ENCODE results near the gene POU2AF1.
A peak's percentile ranks its signal among the peaks of the same experiment; 100 is the strongest.

POU2AF1 gene

GRCh38 chr11:111329306-111330204 is 49.5 kb downstream of the POU2AF1 start:
- no peak for TF ChIP-seq EGR1 (IDR thresholded peaks at IDR 0.05)
- no peak for TF ChIP-seq REST (IDR thresholded peaks at IDR 0.05; ENCODE audit: low read depth)
- TF ChIP-seq YY1 (IDR thresholded peaks at IDR 0.05; ENCODE audit: low read depth): no peak
- TF ChIP-seq EP300 (IDR thresholded peaks at IDR 0.05; ENCODE audit: borderline replicate concordance): no peak
- no peak for TF ChIP-seq TEAD4 (IDR thresholded peaks at IDR 0.05)

- TF ChIP-seq RAD21 (IDR thresholded peaks at IDR 0.05; ENCODE audit: low read depth) (no peak), NFIC (IDR thresholded peaks at IDR 0.05) (peak; percentile 74), FOXM1 (IDR thresholded peaks at IDR 0.05; ENCODE audit: borderline replicate concordance, low read depth) (0 out of 2 replicates have a peak, but pooled peaks have one; percentile 28), TCF12 (IDR thresholded peaks at IDR 0.05; ENCODE audit: low read depth) (peak; percentile 81), YY1 (IDR thresholded peaks at IDR 0.05; ENCODE audit: low read depth) (0 out of 2 replicates have a peak, but pooled peaks have one; percentile 16), USF1 (IDR thresholded peaks at IDR 0.05) (no peak), TEAD4 (IDR thresholded peaks at IDR 0.05) (peak; percentile 91), EP300 (IDR thresholded peaks at IDR 0.05; ENCODE audit: borderline replicate concordance) (peak; percentile 69), EGR1 (IDR thresholded peaks at IDR 0.05) (no peak), CEBPB (IDR thresholded peaks at IDR 0.05) (no peak), REST (IDR thresholded peaks at IDR 0.05; ENCODE audit: low read depth) (no peak), TAF1 (IDR thresholded peaks at IDR 0.05; ENCODE audit: low read depth) (no peak), ZBTB7A (IDR thresholded peaks at IDR 0.05; ENCODE audit: low read depth) (no peak)
Measured at GRCh38 chr11:111327908-111328624, 51.0 kb downstream of the POU2AF1 start.

- TF ChIP-seq CEBPB (IDR thresholded peaks at IDR 0.05) (no peak), EGR1 (IDR thresholded peaks at IDR 0.05) (no peak), RAD21 (IDR thresholded peaks at IDR 0.05; ENCODE audit: low read depth) (no peak), MAX (IDR thresholded peaks at IDR 0.05) (no peak), FOXM1 (IDR thresholded peaks at IDR 0.05; ENCODE audit: borderline replicate concordance, low read depth) (no peak), REST (IDR thresholded peaks at IDR 0.05; ENCODE audit: low read depth) (no peak), CREB1 (IDR thresholded peaks at IDR 0.05; ENCODE audit: low read depth) (no peak)
Measured at GRCh38 chr11:111326824-111327223, 52.3 kb downstream of the POU2AF1 start.

GRCh38 chr11:111325259-111325658 is 53.8 kb downstream of the POU2AF1 start:
- TF ChIP-seq USF1 (IDR thresholded peaks at IDR 0.05) (no peak), CREB1 (IDR thresholded peaks at IDR 0.05; ENCODE audit: low read depth) (no peak), YY1 (IDR thresholded peaks at IDR 0.05; ENCODE audit: low read depth) (no peak), NFIC (IDR thresholded peaks at IDR 0.05) (no peak), FOXM1 (IDR thresholded peaks at IDR 0.05; ENCODE audit: borderline replicate concordance, low read depth) (no peak), TCF12 (IDR thresholded peaks at IDR 0.05; ENCODE audit: low read depth) (no peak), TEAD4 (IDR thresholded peaks at IDR 0.05) (no peak), EGR1 (IDR thresholded peaks at IDR 0.05) (no peak), REST (IDR thresholded peaks at IDR 0.05; ENCODE audit: low read depth) (no peak), RAD21 (IDR thresholded peaks at IDR 0.05; ENCODE audit: low read depth) (no peak), TAF1 (IDR thresholded peaks at IDR 0.05; ENCODE audit: low read depth) (no peak), ZBTB7A (IDR thresholded peaks at IDR 0.05; ENCODE audit: low read depth) (no peak), MAX (IDR thresholded peaks at IDR 0.05) (no peak), EP300 (IDR thresholded peaks at IDR 0.05; ENCODE audit: borderline replicate concordance) (no peak), CEBPB (IDR thresholded peaks at IDR 0.05) (no peak)
